ENCODE data around the gene SOD3.

The SOD3 gene

DNA sequence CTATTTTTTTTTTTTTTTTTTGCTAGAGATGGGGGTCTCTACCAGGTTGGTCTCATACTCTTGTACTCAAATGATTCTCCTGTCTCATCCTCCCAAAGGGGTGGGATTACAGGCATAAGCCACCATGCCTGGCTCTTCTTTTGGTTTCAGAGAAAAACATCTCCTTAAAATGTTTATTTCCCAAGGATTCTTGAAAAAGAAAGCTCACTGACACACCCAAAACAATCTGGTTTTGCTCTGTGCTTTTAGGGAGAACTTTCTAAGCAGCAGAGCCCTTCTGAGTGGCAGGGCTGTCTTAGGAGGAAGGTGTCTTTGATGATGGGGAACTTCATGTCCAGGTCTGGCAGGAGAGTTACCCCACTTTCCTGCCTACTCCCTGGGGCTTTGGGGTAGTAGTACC, 1.2 kb downstream of the SOD3 start:
- peaks cover 0 to 65% (median 42%) of the 10 kb centered on the region in 5 experiments for H3K27me3 ChIP-seq (replicated peaks in 2 of 5; ENCODE audit: control insufficient read depth in 4 of 5, insufficient read depth in 5 of 5, low read length in 4 of 5)

DNA sequence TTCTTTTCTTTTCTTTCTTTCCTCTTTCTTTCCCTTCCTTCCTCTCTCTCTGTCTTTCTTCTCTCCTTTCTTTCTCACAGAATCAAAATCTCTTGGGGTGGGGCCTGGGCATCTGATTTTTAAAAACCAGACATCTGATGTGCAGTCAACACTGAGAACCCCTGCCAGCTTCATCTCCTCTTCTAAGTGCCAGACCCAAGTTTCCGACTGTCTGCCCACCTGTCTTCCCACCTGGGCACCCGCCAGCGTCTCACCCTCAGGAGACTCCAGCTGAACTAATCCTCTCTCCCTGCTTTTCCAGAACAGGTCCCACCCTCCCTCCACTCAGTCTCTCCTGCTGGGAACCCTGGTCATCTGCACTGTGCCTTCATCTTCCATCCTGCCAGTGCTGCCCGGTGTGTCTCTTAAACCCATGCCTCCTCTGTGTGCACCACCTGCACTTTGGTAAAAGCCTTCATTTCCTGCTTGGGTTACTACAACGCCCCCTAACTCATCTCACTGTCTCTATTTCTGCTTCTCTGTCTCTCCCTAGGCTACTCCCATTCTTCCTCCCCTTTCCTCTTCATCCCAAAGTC, 2.8 kb downstream of the SOD3 start:
- ChIA-PET CTCF (no interaction called here), POLR2A (no interaction called here)
- DNase-seq, result no peak
- H3K4me1 ChIP-seq (ENCODE audit: control extremely low read depth in 1 of 4, control insufficient read depth in 4 of 4, insufficient read depth in 4 of 4, low read length in 3 of 4), result peaks cover 5 to 20% (median 9%) of the 10 kb centered on the region in 4 experiments
- no peaks in the 10 kb centered on the region for H3K9me3 ChIP-seq (ENCODE audit: control extremely low read depth in 1 of 5, control insufficient read depth in 4 of 5, insufficient read depth in 2 of 5, low read depth in 1 of 5, low read length in 4 of 5)
- H3K27ac ChIP-seq (ENCODE audit: insufficient read depth in 1 of 2, low read depth in 1 of 2, low read length in 2 of 2, poor library complexity in 1 of 2, severe bottlenecking in 2 of 2), result no peak overlapping the region
- H3K4me3 ChIP-seq (ENCODE audit: control insufficient read depth in 1 of 7, extremely low read depth in 1 of 7, insufficient read depth in 4 of 7, low read depth in 2 of 7, low read length in 6 of 7), result no peak overlapping the region
- 90% methylated on average over 5 of the region's 5 CpGs for WGBS (ENCODE audit: insufficient coverage)
- H3K27me3 ChIP-seq (replicated peaks in 2 of 5; ENCODE audit: control insufficient read depth in 4 of 5, insufficient read depth in 5 of 5, low read length in 4 of 5), result peaks cover 0 to 71% (median 46%) of the 10 kb centered on the region in 5 experiments
- H3K36me3 ChIP-seq (ENCODE audit: control insufficient read depth in 4 of 4, insufficient read depth in 4 of 4, low read length in 3 of 4), result no peaks in the 10 kb centered on the region

More for the DNA sequence above, 1.2 kb downstream of the SOD3 start:
- Histone ChIP-seq H3K4me1 (ENCODE audit: control extremely low read depth in 1 of 4, control insufficient read depth in 4 of 4, insufficient read depth in 4 of 4, low read length in 3 of 4) (peaks cover 5 to 20% (median 9%) of the 10 kb centered on the region in 4 experiments), H3K4me3 (ENCODE audit: control insufficient read depth in 1 of 7, extremely low read depth in 1 of 7, insufficient read depth in 4 of 7, low read depth in 2 of 7, low read length in 6 of 7) (no peak overlapping the region), H3K36me3 (ENCODE audit: control insufficient read depth in 4 of 4, insufficient read depth in 4 of 4, low read length in 3 of 4) (no peaks in the 10 kb centered on the region), H3K27ac (ENCODE audit: insufficient read depth in 1 of 2, low read depth in 1 of 2, low read length in 2 of 2, poor library complexity in 1 of 2, severe bottlenecking in 2 of 2) (no peak overlapping the region), H3K9me3 (ENCODE audit: control extremely low read depth in 1 of 5, control insufficient read depth in 4 of 5, insufficient read depth in 2 of 5, low read depth in 1 of 5, low read length in 4 of 5) (no peaks in the 10 kb centered on the region)
- CTCF ChIA-PET, result no interaction called here
- no peak for DNase-seq
- POLR2A ChIA-PET, result no interaction called here

DNA sequence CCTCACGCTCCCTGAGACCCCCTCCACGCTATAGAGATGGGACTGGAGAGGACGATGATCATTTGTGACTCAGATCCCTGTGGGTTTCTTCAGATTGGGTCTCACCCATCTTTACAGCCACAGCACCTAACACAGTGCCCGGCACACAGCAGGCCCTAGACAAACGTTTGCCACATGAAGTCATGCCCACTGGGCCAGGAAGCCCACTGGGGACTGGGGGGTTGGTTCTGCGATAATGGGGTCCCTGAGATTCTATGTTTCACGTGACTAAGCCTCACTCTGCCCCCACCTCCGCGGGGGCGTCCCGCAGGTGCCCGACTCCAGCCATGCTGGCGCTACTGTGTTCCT, 3.8 kb downstream of the SOD3 start:
- POLR2A ChIA-PET, result no interaction called here

DNA sequence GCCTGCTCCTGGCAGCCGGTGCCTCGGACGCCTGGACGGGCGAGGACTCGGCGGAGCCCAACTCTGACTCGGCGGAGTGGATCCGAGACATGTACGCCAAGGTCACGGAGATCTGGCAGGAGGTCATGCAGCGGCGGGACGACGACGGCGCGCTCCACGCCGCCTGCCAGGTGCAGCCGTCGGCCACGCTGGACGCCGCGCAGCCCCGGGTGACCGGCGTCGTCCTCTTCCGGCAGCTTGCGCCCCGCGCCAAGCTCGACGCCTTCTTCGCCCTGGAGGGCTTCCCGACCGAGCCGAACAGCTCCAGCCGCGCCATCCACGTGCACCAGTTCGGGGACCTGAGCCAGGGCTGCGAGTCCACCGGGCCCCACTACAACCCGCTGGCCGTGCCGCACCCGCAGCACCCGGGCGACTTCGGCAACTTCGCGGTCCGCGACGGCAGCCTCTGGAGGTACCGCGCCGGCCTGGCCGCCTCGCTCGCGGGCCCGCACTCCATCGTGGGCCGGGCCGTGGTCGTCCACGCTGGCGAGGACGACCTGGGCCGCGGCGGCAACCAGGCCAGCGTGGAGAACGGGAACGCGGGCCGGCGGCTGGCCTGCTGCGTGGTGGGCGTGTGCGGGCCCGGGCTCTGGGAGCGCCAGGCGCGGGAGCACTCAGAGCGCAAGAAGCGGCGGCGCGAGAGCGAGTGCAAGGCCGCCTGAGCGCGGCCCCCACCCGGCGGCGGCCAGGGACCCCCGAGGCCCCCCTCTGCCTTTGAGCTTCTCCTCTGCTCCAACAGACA, 4.4 kb downstream of the SOD3 start:
- ChIA-PET CTCF (no interaction called here), POLR2A (interaction anchor here (0.7 kb wide), 1 partner anchor 327 kb away, joined by 3 read pairs; no protein-coding TSS in a partner anchor)
- Histone ChIP-seq H3K4me3 (ENCODE audit: control insufficient read depth in 1 of 7, extremely low read depth in 1 of 7, insufficient read depth in 4 of 7, low read depth in 2 of 7, low read length in 6 of 7) (peak overlapping the region in 5 of 7 experiments; percentile 23 to 65 (median 48)), H3K4me1 (ENCODE audit: control extremely low read depth in 1 of 4, control insufficient read depth in 4 of 4, insufficient read depth in 4 of 4, low read length in 3 of 4) (peaks cover 0 to 14% (median 6%) of the 10 kb centered on the region in 4 experiments), H3K27ac (ENCODE audit: insufficient read depth in 1 of 2, low read depth in 1 of 2, low read length in 2 of 2, poor library complexity in 1 of 2, severe bottlenecking in 2 of 2) (no peak overlapping the region), H3K36me3 (ENCODE audit: control insufficient read depth in 4 of 4, insufficient read depth in 4 of 4, low read length in 3 of 4) (no peaks in the 10 kb centered on the region), H3K9me3 (ENCODE audit: control extremely low read depth in 1 of 5, control insufficient read depth in 4 of 5, insufficient read depth in 2 of 5, low read depth in 1 of 5, low read length in 4 of 5) (no peaks in the 10 kb centered on the region), H3K27me3 (replicated peaks in 2 of 5; ENCODE audit: control insufficient read depth in 4 of 5, insufficient read depth in 5 of 5, low read length in 4 of 5) (peaks cover 0 to 71% (median 42%) of the 10 kb centered on the region in 5 experiments)
- WGBS (ENCODE audit: insufficient coverage), result 12% methylated on average over 65 of the region's 103 CpGs
- DNase-seq, result peak in 2 of 3 donors; percentile 19 to 39

More for the DNA sequence above, 3.8 kb downstream of the SOD3 start:
- H3K9me3 ChIP-seq (ENCODE audit: control extremely low read depth in 1 of 5, control insufficient read depth in 4 of 5, insufficient read depth in 2 of 5, low read depth in 1 of 5, low read length in 4 of 5), result no peaks in the 10 kb centered on the region
- H3K36me3 ChIP-seq (ENCODE audit: control insufficient read depth in 4 of 4, insufficient read depth in 4 of 4, low read length in 3 of 4), result no peaks in the 10 kb centered on the region
- H3K27me3 ChIP-seq (replicated peaks in 2 of 5; ENCODE audit: control insufficient read depth in 4 of 5, insufficient read depth in 5 of 5, low read length in 4 of 5), result peaks cover 0 to 71% (median 46%) of the 10 kb centered on the region in 5 experiments
- CTCF ChIA-PET, result no interaction called here
- no peak overlapping the region for H3K27ac ChIP-seq (ENCODE audit: insufficient read depth in 1 of 2, low read depth in 1 of 2, low read length in 2 of 2, poor library complexity in 1 of 2, severe bottlenecking in 2 of 2)
- H3K4me3 ChIP-seq (ENCODE audit: control insufficient read depth in 1 of 7, extremely low read depth in 1 of 7, insufficient read depth in 4 of 7, low read depth in 2 of 7, low read length in 6 of 7), result no peak overlapping the region
- 87% methylated on average over 7 of the region's 13 CpGs for WGBS (ENCODE audit: insufficient coverage)
- no peak for DNase-seq
- H3K4me1 ChIP-seq (ENCODE audit: control extremely low read depth in 1 of 4, control insufficient read depth in 4 of 4, insufficient read depth in 4 of 4, low read length in 3 of 4), result peaks cover 0 to 16% (median 8%) of the 10 kb centered on the region in 4 experiments

DNA sequence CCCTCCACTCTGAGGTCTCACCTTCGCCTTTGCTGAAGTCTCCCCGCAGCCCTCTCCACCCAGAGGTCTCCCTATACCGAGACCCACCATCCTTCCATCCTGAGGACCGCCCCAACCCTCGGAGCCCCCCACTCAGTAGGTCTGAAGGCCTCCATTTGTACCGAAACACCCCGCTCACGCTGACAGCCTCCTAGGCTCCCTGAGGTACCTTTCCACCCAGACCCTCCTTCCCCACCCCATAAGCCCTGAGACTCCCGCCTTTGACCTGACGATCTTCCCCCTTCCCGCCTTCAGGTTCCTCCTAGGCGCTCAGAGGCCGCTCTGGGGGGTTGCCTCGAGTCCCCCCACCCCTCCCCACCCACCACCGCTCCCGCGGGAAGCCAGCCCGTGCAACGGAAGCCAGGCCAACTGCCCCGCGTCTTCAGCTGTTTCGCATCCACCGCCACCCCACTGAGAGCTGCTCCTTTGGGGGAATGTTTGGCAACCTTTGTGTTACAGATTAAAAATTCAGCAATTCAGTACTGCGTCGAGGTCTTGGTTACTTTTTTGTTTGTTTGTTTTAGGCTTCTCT, 5.0 kb downstream of the SOD3 start:
- no peak overlapping the region for H3K27ac ChIP-seq (ENCODE audit: insufficient read depth in 1 of 2, low read depth in 1 of 2, low read length in 2 of 2, poor library complexity in 1 of 2, severe bottlenecking in 2 of 2)
- POLR2A ChIA-PET, result interaction anchor here (0.7 kb wide), 1 partner anchor 328 kb away, joined by 3 read pairs; no protein-coding TSS in a partner anchor
- H3K9me3 ChIP-seq (ENCODE audit: control extremely low read depth in 1 of 5, control insufficient read depth in 4 of 5, insufficient read depth in 2 of 5, low read depth in 1 of 5, low read length in 4 of 5), result no peaks in the 10 kb centered on the region
- H3K27me3 ChIP-seq (replicated peaks in 2 of 5; ENCODE audit: control insufficient read depth in 4 of 5, insufficient read depth in 5 of 5, low read length in 4 of 5), result peaks cover 0 to 65% (median 42%) of the 10 kb centered on the region in 5 experiments
- peak overlapping the region in 5 of 7 experiments; percentile 23 to 65 (median 48) for H3K4me3 ChIP-seq (ENCODE audit: control insufficient read depth in 1 of 7, extremely low read depth in 1 of 7, insufficient read depth in 4 of 7, low read depth in 2 of 7, low read length in 6 of 7)
- H3K36me3 ChIP-seq (ENCODE audit: control insufficient read depth in 4 of 4, insufficient read depth in 4 of 4, low read length in 3 of 4), result no peaks in the 10 kb centered on the region
- 8% methylated on average over 12 of the region's 25 CpGs for whole genome bisulfite sequencing (ENCODE audit: insufficient coverage)
- CTCF ChIA-PET, result no interaction called here
- H3K4me1 ChIP-seq (ENCODE audit: control extremely low read depth in 1 of 4, control insufficient read depth in 4 of 4, insufficient read depth in 4 of 4, low read length in 3 of 4), result peaks cover 0 to 14% (median 6%) of the 10 kb centered on the region in 4 experiments
- DNase-seq, result peak in 2 of 3 donors; percentile 35 to 41

DNA sequence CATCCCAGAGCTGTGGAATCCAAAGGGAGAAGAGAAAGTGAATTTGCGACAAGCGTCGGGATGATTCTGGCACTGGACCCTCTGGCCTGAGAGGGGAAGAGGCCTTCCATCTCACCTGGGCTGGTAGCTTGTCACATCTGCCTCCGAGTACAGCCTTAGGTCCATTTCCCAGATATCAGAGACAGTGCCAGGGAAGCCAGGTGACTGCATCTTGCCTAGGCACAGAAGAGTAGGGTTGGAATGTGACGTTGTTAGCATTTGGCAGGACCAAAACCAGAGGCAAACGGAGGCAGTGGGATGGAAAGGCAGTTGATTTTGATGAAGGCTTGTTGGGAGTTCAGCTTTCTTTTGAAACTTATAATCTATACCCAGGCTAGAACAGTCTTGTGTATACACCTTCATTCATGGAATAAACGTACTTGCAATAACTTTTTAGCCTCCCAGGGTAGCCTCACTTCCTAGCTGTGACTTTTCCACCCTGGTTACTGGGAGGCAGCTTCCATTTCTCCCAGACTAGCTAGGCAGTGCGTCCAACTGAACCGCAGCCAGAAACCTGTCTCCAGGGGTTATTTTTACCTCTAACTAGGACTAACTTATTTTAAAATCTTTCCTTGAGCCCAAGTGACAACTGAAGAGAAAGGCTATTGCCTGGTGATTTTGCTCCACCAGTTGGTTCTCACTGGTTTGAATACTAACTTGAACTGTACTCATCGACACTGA, 5.9 kb downstream of the SOD3 start:
- CTCF ChIA-PET, result no interaction called here
- DNase-seq, result no peak
- H3K4me1 ChIP-seq (ENCODE audit: control extremely low read depth in 1 of 4, control insufficient read depth in 4 of 4, insufficient read depth in 4 of 4, low read length in 3 of 4), result peaks cover 0 to 22% (median 10%) of the 10 kb centered on the region in 4 experiments
- H3K27ac ChIP-seq (ENCODE audit: insufficient read depth in 1 of 2, low read depth in 1 of 2, low read length in 2 of 2, poor library complexity in 1 of 2, severe bottlenecking in 2 of 2), result no peak overlapping the region
- H3K9me3 ChIP-seq (ENCODE audit: control extremely low read depth in 1 of 5, control insufficient read depth in 4 of 5, insufficient read depth in 2 of 5, low read depth in 1 of 5, low read length in 4 of 5), result no peaks in the 10 kb centered on the region
- H3K36me3 ChIP-seq (ENCODE audit: control insufficient read depth in 4 of 4, insufficient read depth in 4 of 4, low read length in 3 of 4), result no peaks in the 10 kb centered on the region
- POLR2A ChIA-PET, result no interaction called here
- WGBS (ENCODE audit: insufficient coverage), result 93% methylated on average over 8 of the region's 10 CpGs
- H3K27me3 ChIP-seq (replicated peaks in 2 of 5; ENCODE audit: control insufficient read depth in 4 of 5, insufficient read depth in 5 of 5, low read length in 4 of 5), result peaks cover 0 to 57% (median 39%) of the 10 kb centered on the region in 5 experiments
- H3K4me3 ChIP-seq (ENCODE audit: control insufficient read depth in 1 of 7, extremely low read depth in 1 of 7, insufficient read depth in 4 of 7, low read depth in 2 of 7, low read length in 6 of 7), result no peak overlapping the region

Data from common myeloid progenitor, CD34-positive (primary cell).